GM23338 (cell line): ENCODE data around the gene NPHP4.

Experiments used
- EZH2 ChIP-seq: fragments of 200-600 bp; sonication (generic); IDR thresholded peaks from one replicate; pipeline ENCODE4 v1.8.0; 2017; ENCODE audit warnings: antibody characterized with exemption, mild to moderate bottlenecking, low read depth; ENCODE audit not compliant: unreplicated experiment
- POLR2AphosphoS5 ChIP-seq: IDR thresholded peaks from 2 replicates; pipeline ENCODE4 v1.6.1; 2016; ENCODE audit warnings: antibody characterized with exemption, low read depth
- ZNF331 ChIP-seq: fragments of 250-450 bp; sonication (Bioruptor Pico); IDR thresholded peaks from 2 replicates; pipeline ENCODE4 v1.5.0; 2020; ENCODE audit warnings: low read depth, mild to moderate bottlenecking, moderate library complexity
- TF ChIP-seq, protein P1 (sequence below), 2 experiments: fragments of 200-600 bp in 1 of 2; sonication (generic) in 1 of 2; conservative IDR thresholded peaks; 2 replicates each; pipeline versions ENCODE4 v1.5.1 to v1.6.1; 2016 to 2017; ENCODE audit warnings: antibody characterized with exemption in 2 of 2, low read depth in 2 of 2, mild to moderate bottlenecking in 2 of 2, moderate library complexity in 1 of 2

DNA sequence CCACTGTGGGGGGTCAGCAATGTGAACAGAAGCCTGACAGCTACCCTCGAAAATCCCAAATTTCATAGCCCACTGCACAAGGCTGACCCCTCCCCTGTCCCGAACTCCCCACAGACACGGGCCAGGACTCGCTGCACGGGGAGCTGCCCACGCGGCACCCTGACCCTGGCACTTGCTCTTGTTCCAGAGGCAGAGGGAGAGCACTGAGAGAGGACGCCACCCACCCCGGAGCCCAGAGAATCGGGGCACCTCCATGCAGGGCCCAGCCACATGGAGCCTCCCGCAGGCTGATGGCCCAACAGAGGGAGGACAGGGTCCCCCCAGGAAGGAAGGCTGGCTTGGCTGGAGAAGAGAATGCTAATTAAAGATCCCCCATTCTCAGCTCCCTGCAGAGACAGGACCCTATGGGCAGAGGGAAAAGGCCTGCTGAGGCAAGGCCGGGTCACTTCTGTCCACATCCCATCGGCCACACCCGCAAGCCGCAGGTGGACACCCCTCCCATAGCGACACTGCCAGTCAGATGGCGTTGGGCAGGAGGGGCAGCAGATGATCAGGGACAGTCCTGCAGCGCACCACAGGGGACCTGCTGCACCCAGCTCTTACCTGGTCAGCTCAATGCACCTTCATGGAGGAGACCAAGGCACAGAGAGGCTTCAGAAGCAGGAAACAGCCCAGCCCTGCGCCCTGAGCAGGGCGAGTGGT lies 136.9 kb downstream of the NPHP4 start:
- TF ChIP-seq EZH2 = no peak
- TF ChIP-seq, protein P1, sequence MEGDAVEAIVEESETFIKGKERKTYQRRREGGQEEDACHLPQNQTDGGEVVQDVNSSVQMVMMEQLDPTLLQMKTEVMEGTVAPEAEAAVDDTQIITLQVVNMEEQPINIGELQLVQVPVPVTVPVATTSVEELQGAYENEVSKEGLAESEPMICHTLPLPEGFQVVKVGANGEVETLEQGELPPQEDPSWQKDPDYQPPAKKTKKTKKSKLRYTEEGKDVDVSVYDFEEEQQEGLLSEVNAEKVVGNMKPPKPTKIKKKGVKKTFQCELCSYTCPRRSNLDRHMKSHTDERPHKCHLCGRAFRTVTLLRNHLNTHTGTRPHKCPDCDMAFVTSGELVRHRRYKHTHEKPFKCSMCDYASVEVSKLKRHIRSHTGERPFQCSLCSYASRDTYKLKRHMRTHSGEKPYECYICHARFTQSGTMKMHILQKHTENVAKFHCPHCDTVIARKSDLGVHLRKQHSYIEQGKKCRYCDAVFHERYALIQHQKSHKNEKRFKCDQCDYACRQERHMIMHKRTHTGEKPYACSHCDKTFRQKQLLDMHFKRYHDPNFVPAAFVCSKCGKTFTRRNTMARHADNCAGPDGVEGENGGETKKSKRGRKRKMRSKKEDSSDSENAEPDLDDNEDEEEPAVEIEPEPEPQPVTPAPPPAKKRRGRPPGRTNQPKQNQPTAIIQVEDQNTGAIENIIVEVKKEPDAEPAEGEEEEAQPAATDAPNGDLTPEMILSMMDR (conservative IDR thresholded peaks at IDR 0.05; ENCODE audit: low read depth in 2 of 2) = no peak
- no peak for TF ChIP-seq POLR2AphosphoS5
- TF ChIP-seq ZNF331 = no peak
